Retinal pigment epithelial cell (primary cell): ENCODE results near the gene SLC10A7.

Experiments
- DNase-seq: peaks from one replicate; pipeline ENCODE4 v3.0.0-alpha.2; 2010; ENCODE audit warnings: low read depth
- H3K4me3 ChIP-seq: 2 replicates; pipeline ENCODE4 v1.5.1; 2011; ENCODE audit warnings: mild to moderate bottlenecking, low read length, control low read depth, moderate library complexity
- TF ChIP-seq, protein P1 (sequence below): conservative IDR thresholded peaks from 2 replicates; pipeline ENCODE4 v1.5.1; 2011; ENCODE audit warnings: low read depth, low read length, control low read depth, inconsistent platforms

Gene SLC10A7

DNA sequence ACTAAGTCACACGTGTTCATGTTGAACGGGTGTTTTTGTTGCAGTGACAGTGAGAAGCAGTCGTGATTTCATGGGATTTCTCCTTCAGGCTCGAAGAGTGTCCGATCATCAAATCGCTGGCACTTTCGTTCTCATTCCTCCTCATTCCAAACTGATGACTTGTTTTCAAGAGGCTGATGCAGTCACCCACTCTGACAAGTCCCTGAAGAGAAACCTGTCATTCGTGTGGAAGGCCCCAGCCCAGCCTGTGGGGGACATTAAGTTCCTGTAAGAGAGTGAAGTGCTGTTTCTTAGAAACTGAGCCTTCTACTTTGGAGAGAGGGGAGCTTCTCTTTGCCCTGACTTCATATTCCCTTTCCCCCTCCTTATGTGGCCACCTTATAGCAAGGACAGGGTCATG is 299.4 kb downstream of the SLC10A7 start:
- H3K4me3 ChIP-seq = no peak overlapping the region
- no peak for DNase-seq
- TF ChIP-seq, protein P1, sequence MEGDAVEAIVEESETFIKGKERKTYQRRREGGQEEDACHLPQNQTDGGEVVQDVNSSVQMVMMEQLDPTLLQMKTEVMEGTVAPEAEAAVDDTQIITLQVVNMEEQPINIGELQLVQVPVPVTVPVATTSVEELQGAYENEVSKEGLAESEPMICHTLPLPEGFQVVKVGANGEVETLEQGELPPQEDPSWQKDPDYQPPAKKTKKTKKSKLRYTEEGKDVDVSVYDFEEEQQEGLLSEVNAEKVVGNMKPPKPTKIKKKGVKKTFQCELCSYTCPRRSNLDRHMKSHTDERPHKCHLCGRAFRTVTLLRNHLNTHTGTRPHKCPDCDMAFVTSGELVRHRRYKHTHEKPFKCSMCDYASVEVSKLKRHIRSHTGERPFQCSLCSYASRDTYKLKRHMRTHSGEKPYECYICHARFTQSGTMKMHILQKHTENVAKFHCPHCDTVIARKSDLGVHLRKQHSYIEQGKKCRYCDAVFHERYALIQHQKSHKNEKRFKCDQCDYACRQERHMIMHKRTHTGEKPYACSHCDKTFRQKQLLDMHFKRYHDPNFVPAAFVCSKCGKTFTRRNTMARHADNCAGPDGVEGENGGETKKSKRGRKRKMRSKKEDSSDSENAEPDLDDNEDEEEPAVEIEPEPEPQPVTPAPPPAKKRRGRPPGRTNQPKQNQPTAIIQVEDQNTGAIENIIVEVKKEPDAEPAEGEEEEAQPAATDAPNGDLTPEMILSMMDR = no peak

DNA sequence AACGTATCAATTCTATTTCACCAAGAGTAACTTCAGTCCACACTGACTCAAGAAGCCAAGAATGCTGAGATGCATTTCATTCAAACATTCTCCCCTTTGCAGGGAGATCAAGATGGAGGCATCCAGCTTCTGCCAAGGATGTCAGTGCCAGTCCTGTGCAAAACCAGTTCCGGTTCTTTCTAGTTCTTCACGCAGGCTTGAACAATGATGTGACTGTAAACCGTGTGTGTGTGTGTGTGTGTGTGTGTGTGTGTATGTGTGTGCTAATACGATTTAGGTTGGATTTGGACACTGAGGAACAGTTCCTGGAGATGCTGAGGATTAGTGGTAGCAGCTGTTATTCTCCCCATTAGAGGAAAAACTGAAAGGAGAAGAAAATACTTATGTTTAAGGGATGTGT is 307.5 kb downstream of the SLC10A7 start, which contains the start of gene REELD1:
Gene REELD1, plus strand, starts transcription at position 301 of the 400 bp plus-strand sequence. CDS start 2,415 bp downstream, outside the sequence.
- DNase-seq = no peak
- TF ChIP-seq, protein P1 = no peak

DNA sequence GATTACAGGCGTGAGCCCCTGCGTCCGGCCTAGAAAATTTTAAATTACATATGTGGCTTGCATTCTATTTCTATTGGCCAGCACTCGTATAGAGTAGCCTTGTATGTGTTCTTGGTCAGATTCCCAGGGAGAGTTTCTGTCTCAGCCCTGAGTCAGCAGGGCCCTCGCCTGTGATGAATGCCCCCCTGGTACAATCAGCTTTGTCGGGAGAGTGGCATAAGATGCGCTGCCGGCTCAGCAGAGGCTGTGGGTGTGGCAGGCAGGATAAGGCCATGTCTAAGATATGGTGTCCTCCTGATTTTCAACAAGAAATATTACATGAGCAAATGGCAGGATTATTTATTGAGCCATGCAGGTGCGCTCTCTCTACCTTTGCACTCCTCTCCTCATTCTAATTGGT is 309.0 kb downstream of the SLC10A7 start:
- TF ChIP-seq, protein P1 = no peak
- no peak overlapping the region for H3K4me3 ChIP-seq
- no peak for DNase-seq

More for the DNA sequence above, 307.5 kb downstream of the SLC10A7 start, which contains the start of gene REELD1:
- no peak within 1 kb of the TSS for H3K4me3 ChIP-seq

DNA sequence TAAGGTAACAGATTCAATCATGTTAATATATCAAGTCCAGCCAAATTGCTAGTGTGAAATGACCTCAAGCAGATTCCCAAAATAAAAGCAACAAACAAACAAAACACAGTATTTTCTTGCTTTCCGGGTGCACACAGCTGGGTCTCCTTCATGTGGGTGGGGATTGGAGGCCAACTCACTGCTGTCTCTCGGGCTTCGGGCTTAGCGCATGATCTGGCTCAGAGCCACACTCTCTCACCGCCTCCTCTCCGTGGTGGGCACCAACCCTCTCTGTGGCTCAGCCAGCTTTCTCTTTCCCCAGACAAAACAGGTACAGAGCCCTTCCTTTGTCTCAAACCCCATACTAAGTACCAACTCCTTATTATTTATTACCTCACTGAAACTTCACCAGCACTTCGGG is 310.3 kb downstream of the SLC10A7 start:
- no peak overlapping the region for H3K4me3 ChIP-seq
- DNase-seq = no peak
- TF ChIP-seq, protein P1 = no peak

DNA sequence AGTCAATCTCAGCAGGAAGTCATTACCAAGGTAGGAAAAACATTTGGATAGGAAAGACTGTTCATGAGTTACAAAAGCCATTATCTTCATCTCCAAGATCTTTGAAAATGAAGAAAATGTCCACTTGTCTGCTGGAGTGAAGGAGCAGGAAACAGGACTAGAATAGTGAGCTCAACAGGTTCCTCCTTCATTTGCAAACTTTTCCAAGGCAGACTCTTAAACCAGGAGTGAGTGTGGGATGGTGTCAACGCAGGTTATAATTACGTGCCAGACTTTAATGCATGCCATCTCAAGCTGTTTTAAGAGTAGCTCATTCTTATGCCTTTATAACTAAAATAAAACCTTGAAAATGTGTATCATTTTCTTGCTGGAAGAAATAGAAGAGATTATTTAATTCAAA is 310.9 kb downstream of the SLC10A7 start:
- no peak overlapping the region for H3K4me3 ChIP-seq
- TF ChIP-seq, protein P1 = no peak
- no peak for DNase-seq

DNA sequence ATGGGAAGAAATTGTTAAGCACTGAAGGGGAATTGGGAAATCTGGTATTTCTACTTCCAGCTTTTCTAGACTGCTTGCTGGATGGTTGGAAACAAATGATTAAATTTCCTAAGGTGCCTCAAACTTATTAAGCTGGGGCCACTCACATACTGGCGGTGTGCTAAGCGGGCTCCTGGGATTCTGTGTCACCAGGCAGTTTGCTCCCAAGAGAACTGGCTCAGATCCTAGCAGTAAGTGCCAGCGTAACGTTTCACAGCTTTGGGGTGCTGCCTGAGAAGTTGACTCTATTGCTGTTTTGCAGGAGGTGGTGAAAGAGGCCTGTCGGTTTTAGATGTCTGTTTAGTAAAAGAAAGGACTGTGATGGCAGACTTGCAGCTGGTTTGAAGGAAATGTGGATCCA is 314.3 kb downstream of the SLC10A7 start:
- no peak overlapping the region for H3K4me3 ChIP-seq
- TF ChIP-seq, protein P1 = no peak
- DNase-seq = no peak
